GM08714 (cell line): Measurements from ENCODE around the gene KRT1.
"Not testable (repeated sequence)": the region's sequence is repeated elsewhere in the genome, so short reads cannot be mapped to it uniquely, and the experiment has no call there.

Source experiments
- H3K4me3 ChIP-seq: fragments of 200-500 bp; sonication (Bioruptor generic); 2 replicates; pipeline ENCODE4 v1.5.1; 2014; ENCODE audit warnings: mild to moderate bottlenecking, low read length, inconsistent platforms
- ZNF274 ChIP-seq: IDR thresholded peaks from 2 replicates; pipeline ENCODE4 v1.6.1; 2012; ENCODE audit warnings: mild to moderate bottlenecking, low read depth, low read length

KRT1 gene

DNA sequence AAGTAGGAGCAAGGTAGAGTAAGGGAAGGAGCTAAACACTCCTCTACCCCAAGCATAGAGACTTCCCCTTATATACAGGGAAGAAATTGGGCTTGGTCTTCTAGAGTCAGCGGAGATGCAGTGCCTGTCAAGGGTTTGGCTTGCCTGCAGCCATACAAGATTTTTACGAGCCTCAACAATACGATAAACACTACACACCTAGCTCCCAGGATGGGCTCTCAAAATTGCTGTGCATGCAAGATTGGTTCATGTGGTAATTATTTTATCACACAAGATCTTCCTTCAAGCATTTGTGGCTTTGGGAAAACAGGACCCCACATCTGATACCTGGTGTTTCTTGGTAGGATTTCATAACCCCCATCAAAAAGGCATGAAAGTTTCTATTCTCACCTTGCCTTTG, at the start of gene KRT1:
KRT1 (minus strand) TSS at position 45 of the 400 bp plus-strand sequence. CDS start 59 bp downstream, outside the sequence.
- H3K4me3 ChIP-seq: no peak within 1 kb of the TSS
- TF ChIP-seq ZNF274: no peak

DNA sequence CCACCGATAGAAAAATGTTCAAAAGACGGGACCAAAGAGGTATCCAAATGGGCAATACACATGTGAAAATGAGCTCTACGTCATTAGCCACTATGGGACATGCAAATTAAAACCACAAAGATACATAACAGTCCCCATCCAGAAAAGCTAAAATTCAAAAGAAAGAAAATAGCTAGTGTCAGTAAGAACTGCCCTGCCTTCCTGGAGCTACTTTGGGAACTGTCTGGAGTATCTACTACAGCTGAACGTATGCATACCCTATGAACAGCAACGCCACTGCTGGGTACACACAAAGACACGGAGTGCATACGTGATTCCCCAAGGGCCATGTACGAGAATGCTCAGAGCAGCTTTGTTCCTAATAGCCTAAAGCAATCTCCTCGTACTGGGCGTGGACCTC, 48.9 kb upstream of the KRT1 start:
- TF ChIP-seq ZNF274: no peak
- H3K4me3 ChIP-seq: no peak overlapping the region

DNA sequence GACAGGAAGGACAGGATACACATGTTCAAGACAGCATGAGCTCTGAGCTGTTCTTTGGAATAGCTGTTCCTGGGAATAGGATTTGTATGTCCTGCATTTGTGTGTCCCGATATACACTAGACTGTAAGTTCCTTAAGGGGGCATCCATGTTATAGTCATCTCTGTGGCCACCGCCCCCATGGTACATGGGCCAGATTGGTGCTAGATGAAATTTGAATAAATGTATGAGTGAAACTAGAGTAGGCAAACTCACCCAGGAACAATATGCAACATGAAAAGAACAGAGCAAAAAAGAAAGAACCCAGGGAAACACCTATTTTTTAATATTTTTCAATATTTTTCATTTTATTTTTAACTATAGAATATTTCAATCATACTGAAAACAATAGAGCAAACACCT, 48.2 kb upstream of the KRT1 start:
- no peak for TF ChIP-seq ZNF274
- H3K4me3 ChIP-seq: no peak overlapping the region

DNA sequence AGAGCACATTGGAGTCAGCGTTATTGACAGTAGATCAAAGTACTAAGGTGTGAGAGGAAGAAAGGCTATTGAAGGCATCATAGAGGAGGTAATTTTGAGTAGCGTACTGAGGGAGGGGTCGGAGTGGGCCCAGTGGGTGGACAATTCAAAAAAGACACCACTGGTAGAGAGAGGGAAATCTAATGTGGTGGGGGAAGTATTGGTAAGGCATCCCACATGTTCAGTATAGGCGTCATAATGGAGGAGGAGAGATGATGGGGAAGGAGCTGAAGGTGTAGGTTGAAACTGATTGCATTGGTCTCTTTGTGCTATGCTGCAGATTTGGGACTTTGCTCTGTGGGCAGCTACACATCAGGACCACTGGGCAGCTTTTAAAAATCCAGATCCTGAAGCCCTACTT, 46.8 kb upstream of the KRT1 start:
- H3K4me3 ChIP-seq: no peak overlapping the region
- TF ChIP-seq ZNF274: no peak

DNA sequence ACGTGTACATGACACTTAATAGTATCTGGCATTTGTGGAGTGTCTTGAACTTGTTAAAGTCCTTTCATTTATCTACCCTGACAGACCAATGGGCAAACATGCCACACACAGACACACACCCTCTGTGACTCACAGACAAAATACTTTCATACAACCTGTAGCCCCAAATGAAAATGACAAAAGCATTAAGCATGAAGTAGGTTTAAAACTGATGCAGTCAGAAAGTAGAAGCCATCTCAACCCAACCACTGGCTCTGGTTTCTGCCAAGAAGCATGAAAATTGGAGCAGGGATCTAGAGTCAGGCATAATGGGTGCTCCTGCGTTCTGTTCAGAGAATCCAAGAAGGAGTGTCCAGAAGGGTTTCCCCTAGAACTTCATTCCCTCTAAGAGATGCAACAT, 46.2 kb upstream of the KRT1 start:
- TF ChIP-seq ZNF274: no peak
- H3K4me3 ChIP-seq: no peak overlapping the region

DNA sequence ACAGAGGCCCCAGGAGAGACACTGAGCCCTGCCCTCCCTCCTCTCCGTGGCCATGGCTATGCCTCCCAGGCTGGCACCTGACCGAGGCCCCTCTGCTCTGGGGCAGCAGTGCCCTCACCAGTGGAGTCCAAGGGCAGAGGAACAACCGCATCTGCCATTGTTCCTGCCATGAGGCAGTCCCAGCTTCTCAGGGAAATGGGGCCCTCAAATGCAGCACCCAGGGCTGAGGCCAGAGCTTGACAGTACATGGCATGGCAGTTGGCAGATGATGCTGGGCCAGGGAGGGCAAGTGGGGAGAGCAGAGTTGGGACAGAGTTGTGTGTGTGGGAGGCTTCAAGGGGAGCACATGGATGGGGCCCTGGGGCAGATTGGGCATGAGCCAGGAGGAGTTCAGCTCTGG, 44.2 kb upstream of the KRT1 start:
- H3K4me3 ChIP-seq: no peak overlapping the region
- no peak for TF ChIP-seq ZNF274

DNA sequence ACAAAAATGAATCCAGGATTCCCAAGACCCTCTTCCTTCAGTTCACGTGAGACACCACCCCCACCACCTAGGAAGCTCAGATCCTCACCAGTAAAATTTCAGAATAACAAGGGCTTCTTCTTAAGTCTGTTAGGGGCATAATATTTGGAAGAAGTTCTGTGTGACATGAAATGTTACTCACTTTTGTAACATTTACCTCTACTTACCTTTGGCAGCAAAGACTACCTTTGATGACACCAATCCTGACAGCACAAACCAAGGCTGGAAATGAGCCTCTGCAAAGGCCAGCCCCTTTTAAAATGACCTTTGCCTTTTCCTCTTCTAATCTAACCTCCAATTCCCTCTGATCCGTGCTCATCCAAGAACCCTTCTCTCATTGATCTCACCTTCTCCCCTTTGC, 42.5 kb upstream of the KRT1 start:
- no peak for TF ChIP-seq ZNF274
- H3K4me3 ChIP-seq: no peak overlapping the region

DNA sequence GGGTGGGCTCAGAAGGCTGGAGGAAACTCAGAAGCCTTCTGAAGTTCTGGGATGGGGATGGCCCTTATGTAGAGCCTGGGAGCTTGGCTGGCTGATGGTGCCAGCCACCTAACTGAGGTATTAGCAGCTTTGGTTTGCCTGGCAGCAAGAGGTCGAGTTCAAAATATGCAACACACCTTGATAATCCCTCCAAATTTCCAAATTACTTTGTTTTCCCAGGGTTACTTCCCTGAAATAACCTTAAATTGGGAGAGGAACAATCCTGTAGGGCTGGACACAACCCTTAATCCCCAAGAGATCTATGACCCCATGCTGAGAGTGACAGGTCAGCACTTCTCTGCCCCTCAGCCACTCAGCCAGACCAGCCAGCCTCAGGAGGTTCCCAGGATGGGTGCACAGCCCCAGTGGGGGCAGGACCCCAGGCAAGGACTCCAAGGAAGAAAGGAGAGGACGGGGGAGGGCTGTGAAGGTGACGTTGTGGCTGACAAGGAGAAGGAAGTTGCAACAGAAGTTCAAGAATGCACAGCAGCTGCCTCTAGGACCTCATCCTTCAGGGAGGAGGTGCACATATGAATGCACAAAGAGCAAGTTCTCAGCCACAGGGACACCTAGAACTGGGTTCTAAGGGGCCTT, 41.7 kb upstream of the KRT1 start:
- TF ChIP-seq ZNF274: no peak
- no peak overlapping the region for H3K4me3 ChIP-seq

DNA sequence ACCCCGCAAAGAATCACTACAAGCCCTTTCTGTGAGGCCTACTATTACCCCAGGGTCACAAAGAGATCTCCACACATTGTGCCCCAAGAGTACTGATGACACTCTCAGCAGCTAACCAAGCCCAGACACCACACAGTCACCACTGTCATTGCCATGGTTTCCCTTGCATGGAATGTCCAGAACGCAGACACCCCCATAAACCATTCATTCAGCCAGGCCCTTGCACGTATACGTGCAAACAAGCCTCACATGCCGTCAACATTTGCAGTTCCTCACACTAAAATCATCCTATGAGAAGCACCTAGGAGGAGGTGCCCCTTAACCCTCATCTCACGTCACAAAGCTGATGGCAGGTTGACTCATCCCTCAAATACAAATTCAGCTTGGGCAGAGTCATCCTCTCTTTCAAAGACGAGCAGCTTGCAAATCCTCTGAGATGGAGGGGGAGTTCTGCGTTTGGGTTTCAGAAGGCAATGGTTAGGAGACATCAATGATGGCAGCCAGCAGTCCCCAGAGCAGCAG, 40.2 kb upstream of the KRT1 start:
- TF ChIP-seq ZNF274: no peak
- H3K4me3 ChIP-seq: no peak overlapping the region

DNA sequence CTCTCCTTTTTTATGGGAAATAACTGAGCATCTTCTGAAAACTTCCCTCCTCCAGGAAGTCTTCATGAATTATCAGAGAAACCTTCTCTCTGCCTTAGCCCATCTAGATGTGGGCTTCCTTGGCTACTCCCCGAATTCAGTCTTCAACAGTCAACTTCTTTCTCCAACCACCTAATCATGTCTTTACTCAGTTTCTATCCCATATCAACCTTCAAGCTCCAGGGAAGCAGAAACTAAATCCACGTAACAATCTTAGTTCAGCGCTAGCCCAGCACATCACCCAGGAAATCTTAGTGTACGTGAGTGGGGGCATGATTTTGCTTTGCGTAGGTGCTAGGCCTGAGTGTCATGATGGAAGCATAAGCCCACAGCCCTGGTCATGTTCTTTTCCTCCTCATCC, 35.9 kb upstream of the KRT1 start:
- TF ChIP-seq ZNF274: no peak
- H3K4me3 ChIP-seq: no peak overlapping the region

DNA sequence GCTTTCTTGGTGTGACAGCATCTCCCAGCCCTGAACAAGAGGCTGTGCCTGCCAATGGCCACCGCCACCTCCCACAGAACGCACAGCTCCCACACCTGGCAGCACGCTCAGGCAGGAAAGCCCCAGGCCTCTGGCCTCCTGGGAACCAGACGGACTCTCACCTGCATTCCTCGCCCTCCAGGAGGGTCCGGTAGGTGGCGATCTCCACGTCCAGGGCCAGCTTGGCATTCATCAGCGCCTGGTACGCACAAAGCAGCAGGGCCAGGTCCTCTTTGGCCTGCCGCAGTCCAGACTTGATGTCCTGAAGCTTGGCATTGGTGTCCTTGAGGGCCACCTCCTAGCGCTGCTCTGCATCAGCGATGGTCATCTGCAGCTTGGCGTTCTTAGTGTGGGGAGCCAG, 35.2 kb upstream of the KRT1 start:
- no peak for TF ChIP-seq ZNF274
- no peak overlapping the region for H3K4me3 ChIP-seq

DNA sequence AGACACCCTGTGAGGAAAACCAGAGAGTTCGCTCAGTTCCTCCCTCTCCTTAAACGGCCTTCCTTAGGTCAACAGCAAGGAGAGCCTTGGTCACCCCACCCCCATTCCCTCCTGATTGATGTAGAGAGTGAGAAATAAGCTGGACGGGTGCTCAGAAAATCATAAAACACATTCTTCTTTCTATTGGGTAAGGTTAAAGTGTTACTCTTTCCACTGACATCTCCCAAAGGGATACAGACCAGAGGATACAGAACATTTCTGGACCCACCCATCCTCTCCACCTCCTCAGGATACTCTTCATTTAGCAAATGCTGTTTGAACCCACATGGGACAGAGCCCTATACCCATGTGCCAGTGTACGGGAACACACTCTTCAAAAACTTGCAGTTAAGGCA, 34.7 kb upstream of the KRT1 start:
- no peak for TF ChIP-seq ZNF274
- no peak overlapping the region for H3K4me3 ChIP-seq

DNA sequence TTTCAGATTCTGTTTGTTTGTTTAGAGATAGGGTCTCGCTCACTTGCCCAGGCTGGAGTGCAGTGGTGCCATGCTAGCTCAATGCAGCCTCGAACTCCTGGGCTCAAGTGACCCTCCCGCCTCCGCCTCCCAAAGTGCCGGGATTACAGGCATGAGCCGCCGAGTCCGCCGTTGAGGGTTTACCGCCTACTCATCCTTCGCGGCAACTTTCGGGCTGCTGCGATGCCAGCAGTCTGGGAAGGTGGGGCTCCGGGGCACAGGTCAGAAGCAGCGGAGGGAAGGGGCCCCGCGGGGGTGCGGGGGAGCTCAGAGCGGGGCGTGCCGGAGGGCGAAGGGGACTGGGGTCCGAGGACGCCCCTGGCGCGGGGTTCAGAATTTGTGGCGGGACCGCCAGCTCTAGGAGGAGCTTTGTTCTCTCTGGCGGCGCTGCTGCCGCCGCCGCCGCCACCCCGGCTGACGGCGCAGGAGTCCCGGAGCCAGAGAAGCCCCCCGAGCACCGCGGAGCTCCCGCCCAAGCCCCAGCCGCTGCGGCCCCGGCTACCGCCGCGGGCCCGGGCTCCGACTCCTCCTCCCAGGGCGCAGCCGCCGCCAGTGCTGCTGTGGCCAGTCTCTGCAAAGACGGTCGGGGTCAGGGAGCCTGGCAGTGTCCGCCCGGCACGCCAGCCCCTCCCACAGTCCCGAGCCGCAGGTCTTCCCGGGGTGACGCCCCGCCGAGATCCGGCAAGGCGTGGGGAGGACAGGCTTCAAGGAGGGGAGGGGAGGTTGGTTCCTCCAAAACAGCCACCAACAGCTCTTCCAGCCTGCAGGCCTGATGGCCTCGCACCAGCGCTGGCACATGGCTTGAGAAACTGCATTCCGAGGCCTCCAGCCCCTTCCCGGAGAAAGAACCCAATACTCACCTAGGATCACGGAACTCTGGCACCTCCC, 34.0 kb upstream of the KRT1 start:
- H3K4me3 ChIP-seq: no peak overlapping the region
- no peak for TF ChIP-seq ZNF274

DNA sequence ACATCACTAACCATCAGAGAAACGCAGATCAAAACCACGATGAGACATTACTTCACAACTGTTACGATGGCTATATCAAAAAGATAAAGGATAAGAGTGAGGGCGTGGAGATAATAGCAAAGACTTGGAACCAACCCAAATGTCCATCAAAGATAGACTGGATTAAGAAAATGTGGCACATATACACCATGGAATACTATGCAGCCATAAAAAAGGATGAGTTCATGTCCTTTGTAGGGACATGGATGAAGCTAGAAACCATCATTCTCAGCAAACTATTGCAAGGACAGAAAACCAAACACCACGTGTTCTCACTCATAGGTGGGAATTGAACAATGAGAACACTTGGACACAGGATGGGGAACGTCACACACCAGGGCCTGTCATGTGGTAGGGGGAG, 31.9 kb upstream of the KRT1 start:
- H3K4me3 ChIP-seq: not testable (repeated sequence)

DNA sequence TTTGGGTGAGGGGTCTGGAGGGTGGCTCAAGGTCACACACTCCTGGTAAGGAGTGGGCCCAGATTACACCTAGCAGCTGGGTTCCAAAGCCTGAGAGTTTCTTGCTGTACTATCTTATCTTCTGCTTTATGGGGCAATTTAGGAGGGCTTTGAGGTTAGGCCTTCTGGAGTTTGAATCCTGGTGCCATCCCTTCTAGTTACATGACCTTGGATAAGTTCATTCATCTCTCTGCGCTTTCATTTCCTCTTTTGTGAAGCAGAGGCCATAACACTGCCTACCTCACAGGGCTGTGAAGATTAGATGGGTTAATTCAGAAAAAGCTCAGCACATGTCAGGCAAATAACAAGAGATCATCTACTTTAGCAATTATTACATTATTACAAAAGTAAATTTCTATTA, 30.5 kb upstream of the KRT1 start:
- no peak overlapping the region for H3K4me3 ChIP-seq
- TF ChIP-seq ZNF274: no peak
